Kasumi-1 (cell line): ENCODE measurements around the gene HPX.

Experiments
- DNase-seq, 2 experiments: peaks; one replicate each; lab custom pipeline; 2025; lab: John Stamatoyannopoulos, UW

Gene HPX

GRCh38 chr11:6468712-6469495 is 28.1 kb upstream of the HPX start:
- DNase-seq = peak; percentile 49 to 62

- DNase-seq = no peak
Observed at GRCh38 chr11:6459099-6459450, 18.3 kb upstream of the HPX start.

- DNase-seq = no peak
Observed at GRCh38 chr11:6458352-6459098, 17.7 kb upstream of the HPX start.

- no peak for DNase-seq
Observed at GRCh38 chr11:6457581-6458320, 17.0 kb upstream of the HPX start.

- no peak for DNase-seq
Observed at GRCh38 chr11:6456361-6457073, 15.7 kb upstream of the HPX start.

- DNase-seq = no peak
Observed at GRCh38 chr11:6455070-6455469, 14.3 kb upstream of the HPX start.

GRCh38 chr11:6453152-6453551 is 12.4 kb upstream of the HPX start:
- DNase-seq = no peak

GRCh38 chr11:6452219-6452618 is 11.4 kb upstream of the HPX start:
- DNase-seq = no peak

GRCh38 chr11:6448574-6448973 is 7.8 kb upstream of the HPX start:
- DNase-seq = no peak

- DNase-seq = peak; percentile 51 to 68
Observed at GRCh38 chr11:6443269-6444003, 2.6 kb upstream of the HPX start.

- no peak for DNase-seq
Observed at GRCh38 chr11:6442441-6442840, 1.7 kb upstream of the HPX start.

GRCh38 chr11:6438979-6439571 is 1.7 kb downstream of the HPX start:
- peak; percentile 56 to 59 for DNase-seq

GRCh38 chr11:6437993-6438392 is 2.8 kb downstream of the HPX start:
- peak; percentile 58 to 63 for DNase-seq

- DNase-seq = no peak
Observed at GRCh38 chr11:6437423-6437822, 3.4 kb downstream of the HPX start.

- DNase-seq = no peak
Observed at GRCh38 chr11:6433998-6434660, 6.7 kb downstream of the HPX start.

GRCh38 chr11:6431861-6432260 is 8.9 kb downstream of the HPX start:
- no peak for DNase-seq

- DNase-seq = no peak
Observed at GRCh38 chr11:6427516-6427915, 13.3 kb downstream of the HPX start.

GRCh38 chr11:6420677-6421076 is 20.1 kb downstream of the HPX start:
- no peak for DNase-seq

- DNase-seq = no peak
Observed at GRCh38 chr11:6419009-6419631, 21.7 kb downstream of the HPX start, which contains the start of gene APBB1. Gene APBB1 (minus strand): TSS chr11:6419094. CDS start chr11:6411347, 7,747 bp downstream.

- no peak for DNase-seq
Observed at GRCh38 chr11:6418557-6419008, 22.2 kb downstream of the HPX start.
